Central memory CD8-positive, alpha-beta T cell (primary cell): ENCODE results near the gene CNGA2.

Source experiments
- ATAC-seq: fragments of 150-1000 bp; cut with Tn5 transposase; replicated peaks from 2 replicates; pipeline ENCODE4 v1.10.0; 2022; ENCODE audit warnings: mild to moderate bottlenecking, moderate FRiP score, moderate number of reproducible peaks; ENCODE audit not compliant: poor library complexity, severe bottlenecking; ENCODE audit errors: extremely low read depth
- DNase-seq, 2 donors: peaks; one replicate each; pipeline ENCODE4 v3.0.0; 2021; ENCODE audit warnings: low spot score in 2 of 2
- H3K27ac Mint-ChIP-seq: one replicate; pipeline ENCODE4 v1.8.0; 2022; ENCODE audit warnings: low read depth, mild to moderate bottlenecking, moderate library complexity, mixed read lengths
- H3K27me3 Mint-ChIP-seq: one replicate; pipeline ENCODE4 v1.8.0; 2022; ENCODE audit warnings: mixed read lengths
- H3K36me3 Mint-ChIP-seq: one replicate; pipeline ENCODE4 v1.8.0; 2022; ENCODE audit warnings: mild to moderate bottlenecking, moderate library complexity, mixed read lengths; ENCODE audit not compliant: insufficient read depth
- H3K4me1 Mint-ChIP-seq: one replicate; pipeline ENCODE4 v1.8.0; 2022; ENCODE audit warnings: mixed read lengths
- H3K4me3 Mint-ChIP-seq: one replicate; pipeline ENCODE4 v1.8.0; 2022; ENCODE audit warnings: mild to moderate bottlenecking, moderate library complexity, mixed read lengths
- H3K9me3 Mint-ChIP-seq: one replicate; pipeline ENCODE4 v1.8.0; 2022; ENCODE audit warnings: mixed read lengths

Gene CNGA2

GRCh38 chrX:151701531-151701930 lies 33.0 kb upstream of the CNGA2 start:
- no peak for ATAC-seq
- H3K36me3 Mint-ChIP-seq = no peaks in the 10 kb centered on the region
- H3K4me3 Mint-ChIP-seq = no peak overlapping the region
- H3K27me3 Mint-ChIP-seq = no peaks in the 10 kb centered on the region
- H3K4me1 Mint-ChIP-seq = no peaks in the 10 kb centered on the region
- DNase-seq = no peak
- no peaks in the 10 kb centered on the region for H3K9me3 Mint-ChIP-seq
- no peak overlapping the region for H3K27ac Mint-ChIP-seq

DNA sequence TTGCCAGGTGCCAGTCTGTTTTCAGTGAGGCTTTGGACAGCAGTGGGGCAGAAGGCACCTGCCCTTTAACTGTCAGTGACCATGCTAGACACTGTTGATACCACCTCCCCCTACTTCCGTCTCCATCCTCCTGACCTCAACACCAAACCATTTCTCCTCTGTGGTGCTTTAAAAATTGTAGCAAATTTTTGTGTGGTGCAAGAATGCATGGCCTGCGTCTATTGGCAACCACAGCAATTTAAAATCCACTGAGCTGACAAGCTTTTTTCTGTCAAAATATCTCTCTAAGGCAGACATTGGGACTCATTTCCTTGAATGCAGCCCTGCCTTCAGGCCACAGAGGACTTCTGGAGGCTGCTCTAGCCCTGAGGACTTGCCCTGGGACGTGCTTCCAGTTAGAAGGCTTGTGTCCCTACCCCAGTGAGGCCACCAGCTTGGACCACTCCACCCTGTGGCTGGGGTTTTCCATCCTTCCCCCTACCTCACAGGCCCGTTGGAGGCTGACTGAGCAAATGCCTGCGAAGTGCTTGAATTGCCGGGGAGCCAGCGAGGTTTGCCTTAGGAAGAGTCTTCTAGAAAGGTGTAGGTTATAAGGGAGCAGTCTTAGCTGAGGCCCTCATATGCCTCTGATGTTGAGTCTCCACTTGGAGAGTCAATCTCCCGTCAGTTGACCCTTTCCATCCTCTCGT lies 32.4 kb upstream of the CNGA2 start:
- H3K36me3 Mint-ChIP-seq = no peaks in the 10 kb centered on the region
- no peak overlapping the region for H3K27ac Mint-ChIP-seq
- no peaks in the 10 kb centered on the region for H3K4me1 Mint-ChIP-seq
- no peaks in the 10 kb centered on the region for H3K27me3 Mint-ChIP-seq
- DNase-seq (no peak), ATAC-seq (no peak)
- H3K9me3 Mint-ChIP-seq = no peaks in the 10 kb centered on the region
- H3K4me3 Mint-ChIP-seq = no peak overlapping the region

DNA sequence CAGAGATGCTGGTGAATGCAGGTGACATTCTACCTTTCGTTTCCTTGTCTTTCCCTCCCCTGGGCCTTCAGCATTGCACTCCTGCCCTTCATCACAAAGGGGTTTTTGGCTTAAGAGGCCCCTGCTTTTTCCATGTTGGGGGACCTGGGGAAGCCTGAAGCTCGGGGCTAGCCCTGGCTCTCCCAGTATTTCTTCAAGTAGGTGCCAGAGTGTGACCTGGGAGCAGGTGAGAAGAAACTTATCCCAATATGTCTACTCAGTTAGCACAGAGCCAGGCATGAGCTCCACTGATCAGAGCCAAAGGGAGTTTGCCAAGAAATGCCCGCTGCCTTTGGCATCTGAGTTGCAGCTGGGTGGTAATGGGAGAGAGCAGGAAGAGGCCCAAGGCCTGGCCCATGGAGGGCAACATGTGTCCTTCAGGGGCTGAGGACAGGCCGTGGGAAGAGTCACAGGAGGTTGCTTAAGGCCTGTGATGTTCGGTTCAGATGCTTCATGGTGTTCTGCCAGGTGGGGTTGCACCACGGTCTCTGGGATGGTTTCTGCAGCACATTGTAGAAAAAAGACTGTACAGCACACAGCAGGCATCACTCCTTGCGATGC lies 31.7 kb upstream of the CNGA2 start:
- Mint-ChIP-seq H3K27ac (no peak overlapping the region), H3K4me3 (no peak overlapping the region), H3K27me3 (no peaks in the 10 kb centered on the region), H3K4me1 (no peaks in the 10 kb centered on the region), H3K36me3 (no peaks in the 10 kb centered on the region), H3K9me3 (no peaks in the 10 kb centered on the region)
- no peak for DNase-seq
- ATAC-seq = no peak

DNA sequence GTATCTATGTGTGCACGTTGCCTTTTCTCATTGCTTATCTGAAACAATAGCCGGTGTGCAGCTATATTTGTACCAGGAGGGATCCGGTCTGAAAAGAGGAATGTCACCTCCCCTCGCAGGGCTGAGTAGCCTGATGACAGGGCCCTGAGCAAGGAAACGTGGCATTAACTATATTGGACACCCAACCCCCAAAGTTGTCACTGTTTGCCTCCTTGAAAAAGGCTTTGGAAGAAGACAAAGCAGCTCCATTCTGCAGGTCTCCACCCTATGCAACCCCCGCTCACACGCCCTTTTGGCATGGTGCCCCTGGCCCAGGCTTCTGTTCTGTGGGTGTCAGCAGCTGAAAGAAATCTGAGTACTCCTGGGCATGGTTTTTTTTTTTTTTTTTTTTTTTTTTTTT lies 31.1 kb upstream of the CNGA2 start:
- no peak for ATAC-seq
- Mint-ChIP-seq H3K9me3 (no peaks in the 10 kb centered on the region), H3K4me3 (no peak overlapping the region), H3K4me1 (no peaks in the 10 kb centered on the region), H3K36me3 (no peaks in the 10 kb centered on the region), H3K27ac (no peak overlapping the region), H3K27me3 (no peaks in the 10 kb centered on the region)
- no peak for DNase-seq

GRCh38 chrX:151704041-151704663 lies 30.4 kb upstream of the CNGA2 start:
- no peaks in the 10 kb centered on the region for H3K4me1 Mint-ChIP-seq
- no peaks in the 10 kb centered on the region for H3K36me3 Mint-ChIP-seq
- ATAC-seq = no peak

GRCh38 chrX:151708821-151709220 lies 25.7 kb upstream of the CNGA2 start:
- H3K27me3 Mint-ChIP-seq = no peaks in the 10 kb centered on the region
- H3K4me3 Mint-ChIP-seq = no peak overlapping the region
- no peaks in the 10 kb centered on the region for H3K4me1 Mint-ChIP-seq
- H3K27ac Mint-ChIP-seq = no peak overlapping the region
- ATAC-seq (no peak), DNase-seq (no peak)
- H3K36me3 Mint-ChIP-seq = no peaks in the 10 kb centered on the region
- no peaks in the 10 kb centered on the region for H3K9me3 Mint-ChIP-seq

More at GRCh38 chrX:151704041-151704663, 30.4 kb upstream of the CNGA2 start:
- Mint-ChIP-seq H3K27ac (no peak overlapping the region), H3K4me3 (no peak overlapping the region), H3K27me3 (no peaks in the 10 kb centered on the region), H3K9me3 (no peaks in the 10 kb centered on the region)
- DNase-seq = no peak

DNA sequence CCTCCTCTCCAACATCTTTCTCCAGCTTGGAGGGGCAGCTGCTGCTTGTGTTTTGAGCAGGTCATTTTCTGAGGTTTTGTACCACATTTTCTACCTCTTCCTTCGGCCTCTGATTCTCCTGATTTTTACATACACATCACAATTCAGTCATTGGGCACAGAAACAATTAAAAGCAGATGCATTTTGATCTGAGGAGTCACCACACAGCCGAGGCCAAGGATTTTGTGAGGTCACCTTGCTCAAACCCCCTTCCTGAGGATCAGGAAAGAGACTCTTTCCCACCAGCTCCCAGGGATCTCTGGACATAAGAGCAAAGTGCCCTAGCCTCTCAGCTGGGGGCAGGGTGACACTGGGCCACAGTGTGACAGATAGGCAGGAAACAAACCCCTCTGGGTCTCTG lies 24.1 kb upstream of the CNGA2 start:
- H3K36me3 Mint-ChIP-seq = no peaks in the 10 kb centered on the region
- H3K27ac Mint-ChIP-seq = no peak overlapping the region
- H3K27me3 Mint-ChIP-seq = no peaks in the 10 kb centered on the region
- DNase-seq = no peak
- no peak for ATAC-seq
- no peaks in the 10 kb centered on the region for H3K9me3 Mint-ChIP-seq
- H3K4me1 Mint-ChIP-seq = no peaks in the 10 kb centered on the region
- H3K4me3 Mint-ChIP-seq = no peak overlapping the region

GRCh38 chrX:151711154-151711553 lies 23.4 kb upstream of the CNGA2 start:
- H3K36me3 Mint-ChIP-seq = no peaks in the 10 kb centered on the region
- no peak for ATAC-seq
- H3K9me3 Mint-ChIP-seq = no peaks in the 10 kb centered on the region
- H3K4me1 Mint-ChIP-seq = no peaks in the 10 kb centered on the region
- peaks cover 5% of the 10 kb centered on the region for H3K27me3 Mint-ChIP-seq
- H3K27ac Mint-ChIP-seq = no peak overlapping the region
- DNase-seq = no peak
- H3K4me3 Mint-ChIP-seq = no peak overlapping the region

DNA sequence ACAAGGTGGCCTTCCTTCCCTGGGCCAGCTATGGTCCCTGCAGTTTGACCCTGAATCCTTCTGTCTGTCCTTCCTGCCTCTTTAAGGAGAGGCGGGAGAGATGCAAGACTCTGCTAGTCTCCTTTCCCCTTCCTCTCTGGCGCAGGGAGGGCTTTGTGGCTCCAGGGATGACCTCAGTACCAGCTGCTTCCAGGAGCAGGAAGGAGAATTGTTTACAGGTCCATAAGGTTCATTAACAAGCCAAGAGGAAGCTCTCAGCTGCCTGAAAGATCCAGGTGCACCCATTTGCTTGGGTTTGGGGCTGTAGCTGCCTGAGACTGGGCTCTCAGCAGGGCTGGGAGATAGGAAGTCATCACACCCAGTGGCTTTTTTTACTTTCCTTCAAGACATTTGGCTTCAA lies 22.8 kb upstream of the CNGA2 start:
- no peak for DNase-seq
- H3K9me3 Mint-ChIP-seq = no peaks in the 10 kb centered on the region
- peaks cover 11% of the 10 kb centered on the region for H3K27me3 Mint-ChIP-seq
- no peak overlapping the region for H3K27ac Mint-ChIP-seq
- H3K36me3 Mint-ChIP-seq = no peaks in the 10 kb centered on the region
- no peak for ATAC-seq
- no peaks in the 10 kb centered on the region for H3K4me1 Mint-ChIP-seq
- H3K4me3 Mint-ChIP-seq = no peak overlapping the region

DNA sequence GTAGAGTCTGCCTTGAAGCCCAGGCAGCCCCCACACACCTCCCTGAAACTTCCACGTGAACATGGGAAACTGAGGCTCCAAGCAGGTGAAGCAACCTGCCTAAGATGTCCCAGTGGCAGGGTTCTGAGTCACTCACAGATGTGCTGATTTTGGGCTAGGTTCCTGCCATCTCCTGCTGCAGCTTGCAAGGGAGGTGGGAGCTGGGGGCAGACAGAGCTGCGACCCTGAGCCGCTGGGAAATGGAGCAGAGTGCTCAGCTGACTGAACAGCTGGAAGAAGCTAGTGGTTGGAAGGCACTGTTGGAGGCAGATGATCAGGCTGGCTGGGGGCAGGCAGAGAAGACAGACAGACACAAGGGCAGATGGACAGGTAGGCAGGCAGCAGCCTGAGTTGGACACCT lies 22.3 kb upstream of the CNGA2 start:
- Mint-ChIP-seq H3K4me3 (no peak overlapping the region), H3K27ac (no peak overlapping the region)

DNA sequence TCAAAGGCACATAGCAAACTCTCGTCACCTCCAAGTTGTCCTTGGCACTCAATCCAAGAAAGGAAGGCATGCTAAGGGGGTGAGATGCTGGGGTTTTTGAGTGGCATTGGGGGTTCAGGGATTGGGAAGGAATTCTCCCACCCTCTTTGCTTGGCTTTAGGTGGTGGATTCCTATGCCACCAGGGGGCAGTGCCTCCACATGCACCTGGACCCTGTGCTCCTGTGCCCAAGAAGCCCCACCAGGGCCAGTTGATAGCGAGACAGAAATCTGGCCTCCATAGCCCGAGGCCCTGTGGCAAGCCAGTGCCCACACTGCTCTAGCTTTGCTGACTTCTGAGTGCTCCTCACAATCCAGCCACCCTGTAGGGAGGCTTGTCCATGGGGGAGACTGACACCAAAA lies 20.7 kb upstream of the CNGA2 start:
- no peaks in the 10 kb centered on the region for H3K4me1 Mint-ChIP-seq
- no peak for ATAC-seq
- H3K9me3 Mint-ChIP-seq = no peaks in the 10 kb centered on the region
- no peak overlapping the region for H3K4me3 Mint-ChIP-seq
- H3K27ac Mint-ChIP-seq = no peak overlapping the region
- no peaks in the 10 kb centered on the region for H3K36me3 Mint-ChIP-seq
- peaks cover 20% of the 10 kb centered on the region for H3K27me3 Mint-ChIP-seq
- no peak for DNase-seq

More for the DNA sequence above, 22.3 kb upstream of the CNGA2 start:
- peaks cover 16% of the 10 kb centered on the region for H3K27me3 Mint-ChIP-seq
- no peaks in the 10 kb centered on the region for H3K4me1 Mint-ChIP-seq
- ATAC-seq (no peak), DNase-seq (no peak)
- H3K36me3 Mint-ChIP-seq = no peaks in the 10 kb centered on the region
- no peaks in the 10 kb centered on the region for H3K9me3 Mint-ChIP-seq

- no peak for DNase-seq
- no peaks in the 10 kb centered on the region for H3K9me3 Mint-ChIP-seq
- peaks cover 20% of the 10 kb centered on the region for H3K27me3 Mint-ChIP-seq
- ATAC-seq = no peak
- H3K36me3 Mint-ChIP-seq = no peaks in the 10 kb centered on the region
- no peak overlapping the region for H3K4me3 Mint-ChIP-seq
- no peaks in the 10 kb centered on the region for H3K4me1 Mint-ChIP-seq
- H3K27ac Mint-ChIP-seq = no peak overlapping the region
These were observed 20.2 kb upstream of the CNGA2 start for GRCh38 chrX:151714362-151714761.

- no peak within 1 kb of the TSS for H3K27ac Mint-ChIP-seq
- H3K9me3 Mint-ChIP-seq = no peaks in the 10 kb centered on the region
- DNase-seq (no peak), ATAC-seq (no peak)
- H3K36me3 Mint-ChIP-seq = no peaks in the 10 kb centered on the region
- H3K27me3 Mint-ChIP-seq = peaks cover 20% of the 10 kb centered on the region
- H3K4me3 Mint-ChIP-seq = no peak within 1 kb of the TSS
- H3K4me1 Mint-ChIP-seq = no peaks in the 10 kb centered on the region
These were observed 18.8 kb upstream of the CNGA2 start, which contains the start of gene FATE1 for GRCh38 chrX:151715752-151716151. FATE1 (plus strand) TSS chrX:151716035; CDS start chrX:151716120, 85 bp downstream.
